Ovary (tissue), 9 donors: Measurements from ENCODE around the gene SLC25A25. TPM values are rescaled to one million over a fixed set of nuclear protein-coding genes. Genes with fewer than 3 reads are reported as not detected.

ENCODE experiments used
- DNase-seq, 5 donors: peaks; one replicate each; pipeline ENCODE4 v3.0.0-alpha.2; 2019 to 2020
- H3K27ac ChIP-seq, 2 donors: fragments of 200-600 bp; one replicate each; pipeline versions ENCODE4 v1.5.1 to v1.8.0; 2019 to 2022
- H3K27me3 ChIP-seq: fragments of 200-600 bp; one replicate; pipeline ENCODE4 v1.8.0; 2022
- H3K36me3 ChIP-seq: fragments of 200-600 bp; sonication (generic); one replicate; pipeline ENCODE4 v1.5.1; 2019
- H3K4me1 ChIP-seq: one replicate; pipeline ENCODE4 v1.8.1; 2013; ENCODE audit warnings: mild to moderate bottlenecking, moderate library complexity; ENCODE audit not compliant: insufficient read depth
- H3K4me3 ChIP-seq: fragments of 200-600 bp; sonication (generic); one replicate; pipeline ENCODE4 v1.5.1; 2017
- H3K9me3 ChIP-seq, 2 donors: fragments of 200-600 bp in 1 of 2; sonication (generic) in 1 of 2; one replicate each; pipeline versions ENCODE4 v1.5.1 to v1.8.1; 2013 to 2019; ENCODE audit warnings: mild to moderate bottlenecking in 1 of 2, moderate library complexity in 1 of 2
- EP300 ChIP-seq: sonication (generic); formaldehyde crosslinking; IDR thresholded peaks from one replicate; pipeline ENCODE4 v1.6.1; 2017; ENCODE audit warnings: antibody characterized with exemption
- POLR2A ChIP-seq: fragments of 450-650 bp; IDR thresholded peaks from one replicate; pipeline ENCODE4 v1.6.1; 2017; ENCODE audit warnings: antibody characterized with exemption, mild to moderate bottlenecking, moderate library complexity
- WGBS, 3 donors: extraction: QIAGEN DNeasy Blood & Tissue Kit in 1 of 3; methylation state at CpG; one replicate each; pipeline versions ENCODE4 v1.1.5 to v1.1.7; 2013 to 2017; 5-methylcytosine and 5-hydroxymethylcytosine counted together
- intact Hi-C, 4 donors: fragments of 100-400 bp; cut with DNase I; formaldehyde crosslinking; loops; one replicate each; pipeline versions ENCODE4 v1.11.0 to v1.15.1; 2022 to 2023
- polyA plus RNA-seq, 2 donors: library from polyadenylated mRNA; stranded (reverse); fragments of 200-250 nt in 1 of 2; fragments of 350-450 nt in 1 of 2; fragmentation: Illumina TruSeq in 1 of 2; extraction: RNeasy Lipid Tissue Mini Kit (QIAGEN cat#74804) in 1 of 2; gene quantifications; one replicate each; pipeline ENCODE4 v1.2.3, GENCODE V29; 2013 to 2014
- total RNA-seq, 7 donors: library from RNA; depleted of rRNA in 2 of 7; stranded (reverse); fragments of >200 nt in 2 of 7; fragmentation: NEBNext Ultra II Directional in 3 of 7; extraction: Animal tissue kit (Norgen Biotek cat#: 25700) in 3 of 7; gene quantifications; one replicate each; pipeline versions ENCODE4 v1.1.0 to v1.2.4, GENCODE V29; 2016 to 2023
- TF ChIP-seq, protein P1 (sequence below), 3 donors: fragments of 450-650 bp in 2 of 3; fragments of 200-600 bp in 1 of 3; IDR thresholded peaks; one replicate each; pipeline versions ENCODE4 v1.5.1 to v1.8.0; 2016 to 2022; ENCODE audit warnings: antibody characterized with exemption in 3 of 3, mild to moderate bottlenecking in 1 of 3
- donor health status: DM: no; HTN: no; CAD: no; lungs with moderate emphysema.
- donor health status: DM: no; HTN: no; CAD: no.
- donor health status: Bipolar disorder and iron deficiency.
- donor health status: DM: yes; HTN: yes; CAD: no.
- donor health status: DM: no; HTN: no; CAD: no.
- donor health status: DM: yes; HTN: yes; CAD: no.

Gene SLC25A25
- total and polyA plus RNA-seq, 9 donors, result 23.4 to 90.1 (median 39.8) TPM

DNA sequence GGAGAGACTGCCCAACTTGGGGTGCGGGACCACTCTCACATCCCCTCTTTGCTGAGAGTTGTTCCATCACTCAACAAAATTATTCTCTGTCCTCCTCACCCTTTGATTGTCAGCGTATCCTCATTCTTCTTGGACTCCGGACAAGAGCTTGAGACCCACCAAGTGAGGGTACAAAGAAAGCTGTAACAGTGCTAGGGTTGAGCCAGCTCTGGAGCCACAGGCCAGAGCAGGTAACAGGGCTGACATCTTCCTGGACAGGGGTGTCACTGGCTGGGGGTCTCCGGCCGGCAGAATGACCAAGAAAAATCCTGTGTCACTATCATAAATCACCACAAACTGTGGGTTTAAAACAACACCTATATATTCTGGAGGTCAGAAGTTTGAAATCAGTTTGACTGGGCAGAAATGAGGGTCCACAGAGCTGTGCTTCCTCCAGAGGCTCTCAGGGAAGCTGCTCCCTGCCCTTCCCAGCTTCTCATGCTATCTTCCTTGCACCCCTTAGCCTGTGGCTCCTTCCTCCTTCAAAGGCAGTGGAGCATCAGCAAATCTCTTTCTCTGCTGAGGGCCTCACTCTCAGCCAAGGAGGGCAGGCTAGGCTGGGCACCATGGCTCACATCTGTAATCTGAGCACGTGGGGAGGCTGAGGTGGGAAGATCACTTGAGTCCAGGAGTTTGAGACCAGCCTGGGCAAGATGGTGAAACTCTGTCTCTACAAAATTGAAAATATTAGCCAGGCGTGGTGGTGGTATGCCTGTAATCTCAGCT, 87.9 kb downstream of the SLC25A25 start:
- WGBS, 3 donors, result 75 to 76% (median 76%) methylated on average over 7 of the region's 7 CpGs
- TF ChIP-seq EP300 (no peak), POLR2A (no peak)
- TF ChIP-seq, protein P1, sequence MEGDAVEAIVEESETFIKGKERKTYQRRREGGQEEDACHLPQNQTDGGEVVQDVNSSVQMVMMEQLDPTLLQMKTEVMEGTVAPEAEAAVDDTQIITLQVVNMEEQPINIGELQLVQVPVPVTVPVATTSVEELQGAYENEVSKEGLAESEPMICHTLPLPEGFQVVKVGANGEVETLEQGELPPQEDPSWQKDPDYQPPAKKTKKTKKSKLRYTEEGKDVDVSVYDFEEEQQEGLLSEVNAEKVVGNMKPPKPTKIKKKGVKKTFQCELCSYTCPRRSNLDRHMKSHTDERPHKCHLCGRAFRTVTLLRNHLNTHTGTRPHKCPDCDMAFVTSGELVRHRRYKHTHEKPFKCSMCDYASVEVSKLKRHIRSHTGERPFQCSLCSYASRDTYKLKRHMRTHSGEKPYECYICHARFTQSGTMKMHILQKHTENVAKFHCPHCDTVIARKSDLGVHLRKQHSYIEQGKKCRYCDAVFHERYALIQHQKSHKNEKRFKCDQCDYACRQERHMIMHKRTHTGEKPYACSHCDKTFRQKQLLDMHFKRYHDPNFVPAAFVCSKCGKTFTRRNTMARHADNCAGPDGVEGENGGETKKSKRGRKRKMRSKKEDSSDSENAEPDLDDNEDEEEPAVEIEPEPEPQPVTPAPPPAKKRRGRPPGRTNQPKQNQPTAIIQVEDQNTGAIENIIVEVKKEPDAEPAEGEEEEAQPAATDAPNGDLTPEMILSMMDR (IDR thresholded peaks at IDR 0.05), result no peak
- Histone ChIP-seq H3K4me3 (no peak overlapping the region), H3K9me3 (no peaks in the 10 kb centered on the region), H3K36me3 (no peaks in the 10 kb centered on the region), H3K27ac (no peak overlapping the region), H3K27me3 (no peaks in the 10 kb centered on the region), H3K4me1 (peaks cover 3% of the 10 kb centered on the region)
- DNase-seq, result peak in 1 of 5 donors; percentile 5
- intact Hi-C loops, result no loop called here

Other genes starting within 250 kb of the SLC25A25 start
- gene ENG, start 213.6 kb upstream of the SLC25A25 start, total RNA-seq, result 100 to 1,000 TPM in 5 of 7 donors, 10 to 100 TPM in 2; 59.7 to 298 (median 217) TPM
- gene ENG, start 213.6 kb upstream of the SLC25A25 start, polyA plus RNA-seq, result 100 to 1,000 TPM in 1 of 2 donors, 10 to 100 TPM in 1; 54.7 to 191 TPM
- gene AK1, start 190.6 kb upstream of the SLC25A25 start, total RNA-seq, result 100 to 1,000 TPM in 6 of 7 donors, 10 to 100 TPM in 1; 30.9 to 174 (median 151) TPM
- gene AK1, start 190.6 kb upstream of the SLC25A25 start, polyA plus RNA-seq, result 10 to 100 TPM; 37.7 to 87.4 TPM
- gene ST6GALNAC6, start 168.6 kb upstream of the SLC25A25 start, total RNA-seq, result 100 to 1,000 TPM in 5 of 7 donors, 10 to 100 TPM in 2; 58.5 to 141 (median 111) TPM
- 100 to 1,000 TPM in 1 of 2 donors, 10 to 100 TPM in 1; 52.5 to 145 TPM for gene ST6GALNAC6, start 168.6 kb upstream of the SLC25A25 start, polyA plus RNA-seq
- gene ST6GALNAC4, start 151.2 kb upstream of the SLC25A25 start, total RNA-seq, result 10 to 100 TPM; 29.5 to 58.4 (median 46.4) TPM
- gene ST6GALNAC4, start 151.2 kb upstream of the SLC25A25 start, polyA plus RNA-seq, result 10 to 100 TPM in 1 of 2 donors, 1 to 10 TPM in 1; 2.2 to 34.0 TPM
- 1 to 10 TPM in 6 of 7 donors, under 1 TPM in 1; 0.48 to 4.0 (median 2.0) TPM for gene PIP5KL1, start 137.5 kb upstream of the SLC25A25 start, total RNA-seq
- under 1 TPM; 0.10 to 0.35 TPM for gene PIP5KL1, start 137.5 kb upstream of the SLC25A25 start, polyA plus RNA-seq
- gene DPM2, start 130.4 kb upstream of the SLC25A25 start, total RNA-seq, result 10 to 100 TPM; 10.6 to 37.1 (median 27.8) TPM
- 10 to 100 TPM; 22.7 to 27.2 TPM for gene DPM2, start 130.4 kb upstream of the SLC25A25 start, polyA plus RNA-seq
- gene EEIG1, start 87.2 kb upstream of the SLC25A25 start, total RNA-seq, result 100 to 1,000 TPM in 2 of 7 donors, 10 to 100 TPM in 4, 1 to 10 TPM in 1; 8.6 to 104 (median 76.0) TPM
- gene EEIG1, start 87.2 kb upstream of the SLC25A25 start, polyA plus RNA-seq, result 10 to 100 TPM; 17.9 to 20.8 TPM
- gene NAIF1, start 912 bp upstream of the SLC25A25 start, total RNA-seq, result 10 to 100 TPM in 1 of 7 donors, 1 to 10 TPM in 6; 4.1 to 10.9 (median 5.9) TPM
- 1 to 10 TPM; 6.6 to 9.0 TPM for gene NAIF1, start 912 bp upstream of the SLC25A25 start, polyA plus RNA-seq
- 10 to 100 TPM; 33.7 to 69.5 (median 61.3) TPM for gene PTGES2, start 59.5 kb downstream of the SLC25A25 start, total RNA-seq
- gene PTGES2, start 59.5 kb downstream of the SLC25A25 start, polyA plus RNA-seq, result 10 to 100 TPM; 19.6 to 33.8 TPM
- 10 to 100 TPM in 2 of 7 donors, 1 to 10 TPM in 3, under 1 TPM in 1, not detected in 1; 0.33 to 19.5 (median 4.3) TPM for gene LCN2, start 81.2 kb downstream of the SLC25A25 start, total RNA-seq
- under 1 TPM in 1 of 2 donors, not detected in 1; 0.46 TPM for gene LCN2, start 81.2 kb downstream of the SLC25A25 start, polyA plus RNA-seq
- gene BBLN, start 92.0 kb downstream of the SLC25A25 start, total RNA-seq, result 100 to 1,000 TPM in 1 of 7 donors, 10 to 100 TPM in 6; 17.9 to 210 (median 31.7) TPM
- 10 to 100 TPM in 1 of 2 donors, 1 to 10 TPM in 1; 2.4 to 59.3 TPM for gene BBLN, start 92.0 kb downstream of the SLC25A25 start, polyA plus RNA-seq
- 100 to 1,000 TPM in 5 of 7 donors, 10 to 100 TPM in 2; 53.1 to 185 (median 153) TPM for gene CIZ1, start 123.3 kb downstream of the SLC25A25 start, total RNA-seq
- gene CIZ1, start 123.3 kb downstream of the SLC25A25 start, polyA plus RNA-seq, result 10 to 100 TPM; 86.6 to 87.8 TPM
- 10 to 100 TPM in 1 of 7 donors, 1 to 10 TPM in 6; 1.2 to 10.4 (median 4.6) TPM for gene DNM1, start 135.1 kb downstream of the SLC25A25 start, total RNA-seq
- gene DNM1, start 135.1 kb downstream of the SLC25A25 start, polyA plus RNA-seq, result 1 to 10 TPM; 2.0 to 7.6 TPM
- gene GOLGA2, start 207.8 kb downstream of the SLC25A25 start, total RNA-seq, result 100 to 1,000 TPM in 4 of 7 donors, 10 to 100 TPM in 3; 53.2 to 117 (median 107) TPM
- 100 to 1,000 TPM in 1 of 2 donors, 10 to 100 TPM in 1; 63.7 to 114 TPM for gene GOLGA2, start 207.8 kb downstream of the SLC25A25 start, polyA plus RNA-seq
- 10 to 100 TPM; 22.4 to 48.9 (median 29.5) TPM for gene SWI5, start 208.0 kb downstream of the SLC25A25 start, total RNA-seq
- gene SWI5, start 208.0 kb downstream of the SLC25A25 start, polyA plus RNA-seq, result 10 to 100 TPM; 34.4 to 46.4 TPM